DMS114 treated with DMSO at 0.1 percent for 48 hours (cell line): Measurements from ENCODE around the gene SNX7.

Source experiments
- DNase-seq: peaks from one replicate; lab custom pipeline; 2025; ENCODE audit not compliant: unreplicated experiment; lab: John Stamatoyannopoulos, UW

The SNX7 gene

GRCh38 chr1:98696077-98696476, 34.6 kb downstream of the SNX7 start:
- DNase-seq: no peak

GRCh38 chr1:98697781-98698180, 36.3 kb downstream of the SNX7 start:
- DNase-seq: no peak

GRCh38 chr1:98698625-98699024, 37.1 kb downstream of the SNX7 start:
- DNase-seq: no peak

- DNase-seq: no peak
These were observed 38.7 kb downstream of the SNX7 start for GRCh38 chr1:98700228-98700627.

GRCh38 chr1:98702976-98703375, 41.5 kb downstream of the SNX7 start:
- DNase-seq: no peak

- no peak for DNase-seq
These were observed 43.0 kb downstream of the SNX7 start for GRCh38 chr1:98704474-98704873.

- no peak for DNase-seq
These were observed 43.5 kb downstream of the SNX7 start for GRCh38 chr1:98704971-98705370.

- DNase-seq: no peak
These were observed 44.1 kb downstream of the SNX7 start for GRCh38 chr1:98705591-98705990.

GRCh38 chr1:98706173-98706843, 44.8 kb downstream of the SNX7 start:
- no peak for DNase-seq

GRCh38 chr1:98707556-98707955, 46.0 kb downstream of the SNX7 start:
- no peak for DNase-seq

GRCh38 chr1:98709906-98710305, 48.4 kb downstream of the SNX7 start:
- DNase-seq: no peak

- no peak for DNase-seq
These were observed 62.1 kb downstream of the SNX7 start for GRCh38 chr1:98723574-98723973.

- no peak for DNase-seq
These were observed 71.7 kb downstream of the SNX7 start for GRCh38 chr1:98732985-98733781.

GRCh38 chr1:98733782-98734112, 72.2 kb downstream of the SNX7 start:
- DNase-seq: no peak

GRCh38 chr1:98735756-98736155, 74.2 kb downstream of the SNX7 start:
- DNase-seq: no peak

GRCh38 chr1:98737835-98738234, 76.3 kb downstream of the SNX7 start:
- DNase-seq: no peak

- no peak for DNase-seq
These were observed 78.2 kb downstream of the SNX7 start for GRCh38 chr1:98739762-98740161.

GRCh38 chr1:98741164-98741563, 79.6 kb downstream of the SNX7 start:
- no peak for DNase-seq

- DNase-seq: peak; percentile 17
These were observed 87.7 kb downstream of the SNX7 start for GRCh38 chr1:98749152-98749756.

GRCh38 chr1:98754176-98754575, 92.7 kb downstream of the SNX7 start:
- no peak for DNase-seq

- DNase-seq: no peak
These were observed 99.8 kb downstream of the SNX7 start for GRCh38 chr1:98761219-98761865.
